ENCODE results near the gene GOLT1B.

GOLT1B gene

DNA sequence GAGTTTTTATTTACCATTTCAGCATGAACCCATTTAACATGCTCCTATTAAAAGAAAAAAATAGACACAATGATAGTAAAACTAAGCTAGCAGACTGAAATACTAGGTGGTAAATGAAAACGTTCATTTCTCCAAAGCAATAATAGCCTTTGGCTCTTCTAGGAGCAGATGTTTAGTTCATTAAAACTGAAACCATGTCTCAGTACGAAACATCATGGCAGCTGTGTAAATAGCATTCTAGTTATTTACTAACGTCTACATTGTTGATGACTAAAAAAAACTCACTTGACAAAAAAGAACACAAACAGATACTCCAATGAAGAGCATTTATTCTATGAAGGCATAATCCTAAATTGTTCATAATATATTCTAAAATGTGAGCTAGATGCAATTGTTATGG, 18.1 kb upstream of the GOLT1B start:
- Histone ChIP-seq H3K4me3 (ENCODE audit: low read depth, low read length) (no peak overlapping the region), H3K27me3 (ENCODE audit: control insufficient read depth, insufficient read depth, low read length) (no peaks in the 10 kb centered on the region), H3K9me3 (ENCODE audit: control insufficient read depth, low read length) (no peaks in the 10 kb centered on the region), H3K9ac (no peak overlapping the region), H3K36me3 (ENCODE audit: control insufficient read depth, insufficient read depth, low read length) (no peaks in the 10 kb centered on the region), H2AFZ (no peak overlapping the region), H3K27ac (no peak overlapping the region), H3K4me1 (no peaks in the 10 kb centered on the region), H3K4me2 (ENCODE audit: low read length) (no peak overlapping the region), H3K79me2 (no peaks in the 10 kb centered on the region)
- TF ChIP-seq, protein P1, sequence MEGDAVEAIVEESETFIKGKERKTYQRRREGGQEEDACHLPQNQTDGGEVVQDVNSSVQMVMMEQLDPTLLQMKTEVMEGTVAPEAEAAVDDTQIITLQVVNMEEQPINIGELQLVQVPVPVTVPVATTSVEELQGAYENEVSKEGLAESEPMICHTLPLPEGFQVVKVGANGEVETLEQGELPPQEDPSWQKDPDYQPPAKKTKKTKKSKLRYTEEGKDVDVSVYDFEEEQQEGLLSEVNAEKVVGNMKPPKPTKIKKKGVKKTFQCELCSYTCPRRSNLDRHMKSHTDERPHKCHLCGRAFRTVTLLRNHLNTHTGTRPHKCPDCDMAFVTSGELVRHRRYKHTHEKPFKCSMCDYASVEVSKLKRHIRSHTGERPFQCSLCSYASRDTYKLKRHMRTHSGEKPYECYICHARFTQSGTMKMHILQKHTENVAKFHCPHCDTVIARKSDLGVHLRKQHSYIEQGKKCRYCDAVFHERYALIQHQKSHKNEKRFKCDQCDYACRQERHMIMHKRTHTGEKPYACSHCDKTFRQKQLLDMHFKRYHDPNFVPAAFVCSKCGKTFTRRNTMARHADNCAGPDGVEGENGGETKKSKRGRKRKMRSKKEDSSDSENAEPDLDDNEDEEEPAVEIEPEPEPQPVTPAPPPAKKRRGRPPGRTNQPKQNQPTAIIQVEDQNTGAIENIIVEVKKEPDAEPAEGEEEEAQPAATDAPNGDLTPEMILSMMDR (IDR thresholded peaks at IDR 0.05), result no peak

DNA sequence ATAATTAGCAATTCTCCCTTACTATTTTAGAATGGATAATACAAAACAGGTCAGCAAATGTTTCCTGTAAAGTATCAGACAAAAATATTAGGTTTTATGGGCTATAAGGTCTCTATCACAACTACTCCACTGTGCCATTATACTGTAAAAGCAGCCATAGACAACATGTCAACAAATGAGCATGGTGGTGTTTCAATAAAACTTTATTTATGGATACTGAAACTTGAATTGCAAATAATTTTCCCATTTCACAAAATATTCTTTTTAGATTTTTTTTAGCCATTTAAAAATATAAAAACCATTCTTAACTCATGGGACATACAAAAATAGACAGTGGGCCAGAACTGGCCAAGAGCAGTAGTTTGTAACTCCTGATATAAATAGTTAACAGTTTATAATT, 15.6 kb upstream of the GOLT1B start:
- TF ChIP-seq, protein P1 (IDR thresholded peaks at IDR 0.05), result no peak
- H3K27me3 ChIP-seq (ENCODE audit: control insufficient read depth, insufficient read depth, low read length), result no peaks in the 10 kb centered on the region
- H3K9me3 ChIP-seq (ENCODE audit: control insufficient read depth, low read length), result no peaks in the 10 kb centered on the region
- no peak overlapping the region for H3K4me2 ChIP-seq (ENCODE audit: low read length)
- H3K4me1 ChIP-seq, result no peaks in the 10 kb centered on the region
- H3K9ac ChIP-seq, result no peak overlapping the region
- no peak overlapping the region for H2AFZ ChIP-seq
- no peaks in the 10 kb centered on the region for H3K79me2 ChIP-seq
- H3K36me3 ChIP-seq (ENCODE audit: control insufficient read depth, insufficient read depth, low read length), result no peaks in the 10 kb centered on the region
- H3K27ac ChIP-seq, result no peak overlapping the region
- no peak overlapping the region for H3K4me3 ChIP-seq (ENCODE audit: low read depth, low read length)

DNA sequence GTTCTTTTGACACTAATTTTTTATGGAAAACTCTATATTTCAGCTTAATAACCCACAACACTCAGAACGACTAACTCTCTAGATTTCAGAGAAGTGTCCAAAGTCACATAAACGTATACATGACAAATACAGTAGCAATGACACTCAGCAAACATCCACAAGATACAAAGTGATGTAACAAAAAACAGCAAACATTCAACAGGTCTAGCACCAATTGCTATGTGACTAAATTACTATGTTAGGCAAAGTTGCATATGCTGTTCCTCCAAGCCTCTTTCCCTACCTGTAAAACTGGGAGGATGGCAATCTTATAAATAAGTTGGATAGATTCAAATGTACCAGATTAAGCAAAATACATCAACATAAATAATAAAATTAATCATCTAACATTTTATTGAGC, 1.8 kb upstream of the GOLT1B start:
- Histone ChIP-seq H3K27ac (no peak overlapping the region), H3K9ac (no peak overlapping the region), H3K4me1 (peaks cover 4% of the 10 kb centered on the region), H3K79me2 (peaks cover 38% of the 10 kb centered on the region), H3K4me2 (ENCODE audit: low read length) (no peak overlapping the region), H2AFZ (no peak overlapping the region), H3K27me3 (ENCODE audit: control insufficient read depth, insufficient read depth, low read length) (no peaks in the 10 kb centered on the region), H3K36me3 (ENCODE audit: control insufficient read depth, insufficient read depth, low read length) (no peaks in the 10 kb centered on the region), H3K4me3 (ENCODE audit: low read depth, low read length) (no peak overlapping the region), H3K9me3 (ENCODE audit: control insufficient read depth, low read length) (no peaks in the 10 kb centered on the region)
- TF ChIP-seq, protein P1 (IDR thresholded peaks at IDR 0.05), result no peak

DNA sequence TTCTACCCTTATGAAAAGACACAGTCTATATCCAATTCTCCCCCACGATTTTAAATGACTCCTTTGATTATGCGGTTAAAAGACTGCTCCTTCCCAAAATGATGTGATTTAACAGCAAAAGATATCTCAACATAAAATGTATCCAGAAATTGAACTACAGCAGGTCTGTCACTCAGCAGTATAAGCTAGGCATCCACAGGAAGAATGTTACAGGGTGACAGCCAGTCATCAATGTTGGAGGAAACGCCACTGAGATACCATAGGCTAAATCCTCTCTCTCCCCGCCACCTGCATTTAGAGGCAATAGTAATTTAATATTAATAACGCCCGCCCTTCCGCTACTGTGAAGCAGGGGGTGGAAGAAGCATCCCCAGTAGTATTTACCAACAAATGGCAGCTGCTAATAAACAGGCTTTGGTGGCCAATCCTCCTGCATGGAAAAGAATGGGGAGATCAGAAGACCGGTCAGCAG, 767 bp upstream of the GOLT1B start:
- H3K4me3 ChIP-seq (ENCODE audit: low read depth, low read length), result peak overlapping the region; percentile 97
- TF ChIP-seq, protein P1 (IDR thresholded peaks at IDR 0.05), result no peak
- H3K4me2 ChIP-seq (ENCODE audit: low read length), result peak overlapping the region; percentile 76

DNA sequence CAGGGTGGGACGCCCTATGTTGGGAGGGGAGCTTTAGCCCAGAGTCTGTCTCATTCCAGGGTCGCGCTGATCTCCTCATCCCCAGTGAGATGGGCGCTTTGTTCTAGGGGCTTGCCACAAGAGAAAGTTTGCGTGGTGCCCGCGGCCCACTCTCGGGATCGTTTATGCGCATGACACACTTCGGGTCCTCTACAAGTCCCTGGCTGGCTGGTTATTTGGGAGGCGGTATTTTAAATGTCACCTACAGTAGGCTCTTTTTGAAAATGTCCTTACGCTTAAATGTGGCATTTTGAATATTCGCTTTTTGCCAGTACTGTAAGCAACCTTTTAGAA, 541 bp downstream of the GOLT1B start:
- Histone ChIP-seq H3K4me3 (ENCODE audit: low read depth, low read length) (peak overlapping the region; percentile 97), H3K4me2 (ENCODE audit: low read length) (peak overlapping the region; percentile 80), H3K9ac (peak overlapping the region; percentile 30), H3K79me2 (peaks cover 37% of the 10 kb centered on the region), H3K27ac (peak overlapping the region; percentile 73), H3K36me3 (ENCODE audit: control insufficient read depth, insufficient read depth, low read length) (no peaks in the 10 kb centered on the region), H3K9me3 (ENCODE audit: control insufficient read depth, low read length) (no peaks in the 10 kb centered on the region), H3K27me3 (ENCODE audit: control insufficient read depth, insufficient read depth, low read length) (no peaks in the 10 kb centered on the region), H3K4me1 (peaks cover 4% of the 10 kb centered on the region), H2AFZ (peak overlapping the region; percentile 93)
- TF ChIP-seq, protein P1 (IDR thresholded peaks at IDR 0.05), result no peak

More for the DNA sequence above, 767 bp upstream of the GOLT1B start:
- Histone ChIP-seq H3K4me1 (peaks cover 4% of the 10 kb centered on the region), H3K36me3 (ENCODE audit: control insufficient read depth, insufficient read depth, low read length) (no peaks in the 10 kb centered on the region), H2AFZ (peak overlapping the region; percentile 93), H3K27me3 (ENCODE audit: control insufficient read depth, insufficient read depth, low read length) (no peaks in the 10 kb centered on the region), H3K27ac (peak overlapping the region; percentile 73), H3K79me2 (peaks cover 41% of the 10 kb centered on the region), H3K9me3 (ENCODE audit: control insufficient read depth, low read length) (no peaks in the 10 kb centered on the region), H3K9ac (peak overlapping the region; percentile 1)
